H9 (cell line): ENCODE data around the gene HTR3A. TPM values are rescaled to one million over a fixed set of nuclear protein-coding genes. Genes with fewer than 3 reads are reported as not detected.

Experiments used
- DNase-seq: peaks from one replicate; pipeline ENCODE4 v3.0.0-alpha.2; 2017
- H2AFZ ChIP-seq: one replicate; pipeline ENCODE4 v1.6.1; 2013; ENCODE audit warnings: mild to moderate bottlenecking, low read length, control low read depth, moderate library complexity
- H2AK5ac ChIP-seq: 2 replicates; pipeline ENCODE4 v1.6.1; 2013; ENCODE audit warnings: low read length, control low read depth, mixed read lengths; ENCODE audit not compliant: insufficient read length
- H2BK120ac ChIP-seq: one replicate; pipeline ENCODE4 v1.6.1; 2013; ENCODE audit warnings: low read depth, mild to moderate bottlenecking, low read length, control low read depth, inconsistent platforms; ENCODE audit not compliant: poor library complexity, severe bottlenecking
- H2BK12ac ChIP-seq: 2 replicates; pipeline ENCODE4 v1.6.1; 2013; ENCODE audit warnings: low read length, control low read depth, mixed read lengths, low read depth; ENCODE audit not compliant: insufficient read length
- H2BK15ac ChIP-seq: 2 replicates; pipeline ENCODE4 v1.6.1; 2013; ENCODE audit warnings: low read depth, low read length, control low read depth
- H2BK20ac ChIP-seq: one replicate; pipeline ENCODE4 v1.6.1; 2013; ENCODE audit warnings: low read depth, mild to moderate bottlenecking, low read length, control low read depth, inconsistent platforms; ENCODE audit not compliant: poor library complexity, severe bottlenecking
- H2BK5ac ChIP-seq: 2 replicates; pipeline ENCODE4 v1.6.1; 2013; ENCODE audit warnings: low read length, control low read depth, mixed read lengths; ENCODE audit not compliant: insufficient read length
- H3K14ac ChIP-seq: 2 replicates; pipeline ENCODE4 v1.6.1; 2013; ENCODE audit warnings: low read length, control low read depth; ENCODE audit not compliant: insufficient read depth
- H3K18ac ChIP-seq: 2 replicates; pipeline ENCODE4 v1.6.1; 2013; ENCODE audit warnings: low read depth, mild to moderate bottlenecking, mixed read lengths, low read length, control low read depth; ENCODE audit not compliant: insufficient read length
- H3K23ac ChIP-seq: 2 replicates; pipeline ENCODE4 v1.6.1; 2013; ENCODE audit warnings: low read length, control low read depth, mixed read lengths, low read depth; ENCODE audit not compliant: insufficient read length
- H3K23me2 ChIP-seq: 2 replicates; pipeline ENCODE4 v1.6.1; 2013; ENCODE audit warnings: low read depth, mild to moderate bottlenecking, mixed read lengths, low read length, control low read depth; ENCODE audit not compliant: insufficient read length, poor library complexity, severe bottlenecking
- H3K27ac ChIP-seq: 2 replicates; pipeline ENCODE4 v1.5.1; 2013; ENCODE audit warnings: low read length, control low read depth, mixed read lengths, low read depth; ENCODE audit not compliant: insufficient read length
- H3K27me3 ChIP-seq: 2 replicates; pipeline ENCODE4 v1.6.1; 2013; ENCODE audit warnings: low read length, control low read depth, inconsistent platforms; ENCODE audit not compliant: insufficient read depth
- H3K4ac ChIP-seq: 2 replicates; pipeline ENCODE4 v1.6.1; 2013; ENCODE audit warnings: low read depth, mild to moderate bottlenecking, control low read depth, inconsistent platforms, low read length, moderate library complexity
- H3K4me1 ChIP-seq: 2 replicates; pipeline ENCODE4 v1.6.1; 2013; ENCODE audit warnings: low read length, control low read depth, inconsistent platforms; ENCODE audit not compliant: insufficient read depth
- H3K4me2 ChIP-seq: 2 replicates; pipeline ENCODE4 v1.6.1; 2013; ENCODE audit warnings: low read length, control low read depth, mixed read lengths; ENCODE audit not compliant: insufficient read length, insufficient read depth
- H3K56ac ChIP-seq: 2 replicates; pipeline ENCODE4 v1.6.1; 2013; ENCODE audit warnings: low read depth, mild to moderate bottlenecking, mixed read lengths, low read length, control low read depth; ENCODE audit not compliant: insufficient read length
- H3K79me1 ChIP-seq: 2 replicates; pipeline ENCODE4 v1.6.1; 2013; ENCODE audit warnings: low read depth, mild to moderate bottlenecking, moderate library complexity, low read length, control low read depth, inconsistent platforms; ENCODE audit not compliant: insufficient read depth, poor library complexity, severe bottlenecking
- H3K79me2 ChIP-seq: 2 replicates; pipeline ENCODE4 v1.6.1; 2013; ENCODE audit warnings: low read length, control low read depth, inconsistent platforms; ENCODE audit not compliant: insufficient read depth
- H3K9ac ChIP-seq: 2 replicates; pipeline ENCODE4 v1.6.1; 2013; ENCODE audit warnings: low read length, control low read depth, mixed read lengths; ENCODE audit not compliant: insufficient read length; ENCODE audit errors: extremely low read depth
- H3K9me3 ChIP-seq: one replicate; pipeline ENCODE4 v1.6.1; 2013; ENCODE audit warnings: low read depth, low read length, inconsistent platforms; ENCODE audit not compliant: control insufficient read depth
- H3T11ph ChIP-seq: one replicate; pipeline ENCODE4 v1.6.1; 2013; ENCODE audit warnings: mild to moderate bottlenecking, low read length, control low read depth, inconsistent platforms
- H4K20me1 ChIP-seq: one replicate; pipeline ENCODE4 v1.6.1; 2013; ENCODE audit not compliant: control insufficient read depth, insufficient read length, insufficient read depth
- H4K5ac ChIP-seq: 2 replicates; pipeline ENCODE4 v1.6.1; 2013; ENCODE audit warnings: low read depth, mild to moderate bottlenecking, mixed read lengths, low read length, control low read depth; ENCODE audit not compliant: insufficient read length
- H4K8ac ChIP-seq: replicated peaks from 2 replicates; pipeline ENCODE4 v1.6.1; 2013; ENCODE audit warnings: low read length, control low read depth, mixed read lengths, low read depth; ENCODE audit not compliant: insufficient read length
- H4K91ac ChIP-seq: 2 replicates; pipeline ENCODE4 v1.6.1; 2013; ENCODE audit warnings: low read depth, mild to moderate bottlenecking, moderate library complexity, mixed read lengths, low read length, control low read depth; ENCODE audit not compliant: insufficient read length
- H3K27ac Mint-ChIP-seq, 3 experiments: 2 replicates in 2 of 3; 3 replicates in 1 of 3; pipeline ENCODE4 v1.8.0; 2020 to 2021; ENCODE audit warnings: mixed read lengths in 3 of 3, mild to moderate bottlenecking in 1 of 3, moderate library complexity in 1 of 3
- H3K27me3 Mint-ChIP-seq: 2 replicates; pipeline ENCODE4 v1.8.0; 2021; ENCODE audit warnings: low read depth, mild to moderate bottlenecking, moderate library complexity, mixed read lengths
- H3K36me3 Mint-ChIP-seq, 3 experiments: 2 replicates in 2 of 3; 3 replicates in 1 of 3; pipeline ENCODE4 v1.8.0; 2020 to 2021; ENCODE audit warnings: low read depth in 3 of 3, mixed read lengths in 3 of 3; ENCODE audit not compliant: insufficient read depth in 1 of 3
- H3K4me1 Mint-ChIP-seq, 2 experiments: 2 replicates each; pipeline ENCODE4 v1.8.0; 2020; ENCODE audit warnings: mixed read lengths in 2 of 2
- H3K4me3 Mint-ChIP-seq, 2 experiments: 2 replicates in 1 of 2; 3 replicates in 1 of 2; pipeline ENCODE4 v1.8.0; 2020 to 2021; ENCODE audit warnings: mild to moderate bottlenecking in 2 of 2, mixed read lengths in 2 of 2, moderate library complexity in 1 of 2
- H3K9me3 Mint-ChIP-seq, 2 experiments: 2 replicates in 1 of 2; 3 replicates in 1 of 2; pipeline ENCODE4 v1.8.0; 2020; ENCODE audit warnings: mild to moderate bottlenecking in 2 of 2, mixed read lengths in 2 of 2, moderate library complexity in 1 of 2
- WGBS: extraction: QIAGEN DNeasy Blood & Tissue Kit; methylation state at CpG from one replicate; pipeline ENCODE4 v1.1.7; 2013; ENCODE audit warnings: missing lambda C conversion rate, low lambda C conversion rate, mixed read lengths; ENCODE audit not compliant: insufficient read length; ENCODE audit errors: extremely low coverage; 5-methylcytosine and 5-hydroxymethylcytosine counted together
- total RNA-seq: library from RNA; stranded (reverse); gene quantifications from 2 replicates; pipeline ENCODE4 v1.2.1, GENCODE V29; 2021
- TF ChIP-seq, protein P1 (sequence below): fragments of 200-600 bp; sonication (generic); conservative IDR thresholded peaks from 3 replicates; pipeline ENCODE4 v1.8.0; 2021; ENCODE audit warnings: antibody characterized with exemption, mild to moderate bottlenecking

The HTR3A gene
- total RNA-seq, 1 experiment from 2014 or later, result 4.1 TPM

DNA sequence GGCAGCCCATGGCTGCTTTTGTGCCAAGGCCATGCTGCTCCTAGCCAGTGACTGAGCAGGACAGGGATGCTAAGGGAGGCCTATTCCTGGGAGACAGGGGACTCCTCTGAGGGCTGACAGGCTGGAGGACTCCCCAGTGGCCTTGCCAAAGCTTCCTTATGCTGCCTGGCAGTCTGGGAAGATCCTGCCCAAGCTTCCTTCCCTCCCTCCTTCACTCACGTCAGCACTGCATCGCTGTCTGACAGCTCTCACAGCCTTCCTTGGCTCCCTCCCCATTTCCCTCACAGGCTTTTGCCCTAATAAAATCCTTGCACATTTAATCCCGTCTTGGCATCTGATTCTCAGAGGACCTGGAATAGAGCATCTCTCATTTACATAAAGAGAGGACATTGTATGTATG is 26.5 kb downstream of the HTR3A start:
- Histone ChIP-seq H4K91ac (no peak overlapping the region), H3K27ac (no peak overlapping the region), H3K27me3 (no peaks in the 10 kb centered on the region), H3K79me2 (no peaks in the 10 kb centered on the region), H3T11ph (no peak overlapping the region), H3K9ac (no peak overlapping the region), H3K23me2 (no peaks in the 10 kb centered on the region), H3K79me1 (no peaks in the 10 kb centered on the region), H2BK12ac (no peak overlapping the region), H3K18ac (no peak overlapping the region), H2AFZ (no peak overlapping the region), H3K4ac (no peak overlapping the region), H3K9me3 (no peaks in the 10 kb centered on the region), H3K4me1 (no peaks in the 10 kb centered on the region), H2BK5ac (no peak overlapping the region), H4K5ac (no peak overlapping the region), H3K14ac (no peak overlapping the region), H2BK15ac (no peak overlapping the region), H4K8ac (no peak overlapping the region), H4K20me1 (no peaks in the 10 kb centered on the region), H2AK5ac (no peak overlapping the region), H3K56ac (no peak overlapping the region), H3K4me2 (no peak overlapping the region), H2BK120ac (no peak overlapping the region), H2BK20ac (no peak overlapping the region), H3K23ac (no peak overlapping the region)
- no CpG with 5 or more reads among the region's 3 CpGs for WGBS
- Mint-ChIP-seq H3K27me3 (peaks cover 9% of the 10 kb centered on the region), H3K4me3 (no peak overlapping the region), H3K27ac (no peak overlapping the region), H3K9me3 (no peaks in the 10 kb centered on the region; a peak in 1 of 5 replicates), H3K36me3 (no peaks in the 10 kb centered on the region), H3K4me1 (peaks cover 4 to 6% of the 10 kb centered on the region in 2 experiments)
- no peak for DNase-seq
- TF ChIP-seq, protein P1, sequence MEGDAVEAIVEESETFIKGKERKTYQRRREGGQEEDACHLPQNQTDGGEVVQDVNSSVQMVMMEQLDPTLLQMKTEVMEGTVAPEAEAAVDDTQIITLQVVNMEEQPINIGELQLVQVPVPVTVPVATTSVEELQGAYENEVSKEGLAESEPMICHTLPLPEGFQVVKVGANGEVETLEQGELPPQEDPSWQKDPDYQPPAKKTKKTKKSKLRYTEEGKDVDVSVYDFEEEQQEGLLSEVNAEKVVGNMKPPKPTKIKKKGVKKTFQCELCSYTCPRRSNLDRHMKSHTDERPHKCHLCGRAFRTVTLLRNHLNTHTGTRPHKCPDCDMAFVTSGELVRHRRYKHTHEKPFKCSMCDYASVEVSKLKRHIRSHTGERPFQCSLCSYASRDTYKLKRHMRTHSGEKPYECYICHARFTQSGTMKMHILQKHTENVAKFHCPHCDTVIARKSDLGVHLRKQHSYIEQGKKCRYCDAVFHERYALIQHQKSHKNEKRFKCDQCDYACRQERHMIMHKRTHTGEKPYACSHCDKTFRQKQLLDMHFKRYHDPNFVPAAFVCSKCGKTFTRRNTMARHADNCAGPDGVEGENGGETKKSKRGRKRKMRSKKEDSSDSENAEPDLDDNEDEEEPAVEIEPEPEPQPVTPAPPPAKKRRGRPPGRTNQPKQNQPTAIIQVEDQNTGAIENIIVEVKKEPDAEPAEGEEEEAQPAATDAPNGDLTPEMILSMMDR, result no peak
